ENCODE results near the gene SETBP1.

GRCh38 chr18:45008694-45009413, 328.2 kb downstream of the SETBP1 start:
- TF ChIP-seq CTCF (IDR thresholded peaks at IDR 0.05) (no peak), POLR2A (IDR thresholded peaks at IDR 0.05) (no peak)
